ENCODE results near the gene MRPL24. TPM values are rescaled to one million over a fixed set of nuclear protein-coding genes. Genes with fewer than 3 reads are reported as not detected.

MRPL24 gene
- total RNA-seq, 1 experiment from 2014 or later: 152 TPM

- DNase-seq (ENCODE audit: low read depth, low spot score): no peak
- in situ Hi-C loops (cut with HindIII; ENCODE audit: low pct_unique_long_range_greater_than_20kb, low sequenced_read_pairs): no loop called here
These were observed 35.5 kb downstream of the MRPL24 start, which contains the start of gene CRABP2 for GRCh38 chr1:156705321-156705917. Gene CRABP2 (minus strand): TSS chr1:156705583. CDS start chr1:156705446, 137 bp downstream.

- in situ Hi-C loops (cut with HindIII; ENCODE audit: low pct_unique_long_range_greater_than_20kb, low sequenced_read_pairs): no loop called here
- DNase-seq (ENCODE audit: low read depth, low spot score): no peak
These were observed 36.0 kb downstream of the MRPL24 start for GRCh38 chr1:156704930-156705320.

- no peak for DNase-seq (ENCODE audit: low read depth, low spot score)
- in situ Hi-C loops (cut with HindIII; ENCODE audit: low pct_unique_long_range_greater_than_20kb, low sequenced_read_pairs): no loop called here
These were observed 36.6 kb downstream of the MRPL24 start for GRCh38 chr1:156704166-156704711.

- no peak for DNase-seq (ENCODE audit: low read depth, low spot score)
- in situ Hi-C loops (cut with HindIII; ENCODE audit: low pct_unique_long_range_greater_than_20kb, low sequenced_read_pairs): no loop called here
These were observed 37.1 kb downstream of the MRPL24 start for GRCh38 chr1:156703741-156704140.

GRCh38 chr1:156703336-156703735 is 37.6 kb downstream of the MRPL24 start:
- no peak for DNase-seq (ENCODE audit: low read depth, low spot score)

GRCh38 chr1:156700736-156701531 is 40.0 kb downstream of the MRPL24 start:
- no peak for DNase-seq (ENCODE audit: low read depth, low spot score)
- in situ Hi-C loops (cut with HindIII; ENCODE audit: low pct_unique_long_range_greater_than_20kb, low sequenced_read_pairs): no loop called here

More at GRCh38 chr1:156703336-156703735, 37.6 kb downstream of the MRPL24 start:
- in situ Hi-C loops (cut with HindIII; ENCODE audit: low pct_unique_long_range_greater_than_20kb, low sequenced_read_pairs): no loop called here

- DNase-seq (ENCODE audit: low read depth, low spot score): no peak
- in situ Hi-C loops (cut with HindIII; ENCODE audit: low pct_unique_long_range_greater_than_20kb, low sequenced_read_pairs): no loop called here
These were observed 41.9 kb downstream of the MRPL24 start for GRCh38 chr1:156698995-156699394.

- DNase-seq (ENCODE audit: low read depth, low spot score): no peak
- in situ Hi-C loops (cut with HindIII; ENCODE audit: low pct_unique_long_range_greater_than_20kb, low sequenced_read_pairs): no loop called here
These were observed 43.4 kb downstream of the MRPL24 start for GRCh38 chr1:156697481-156697880.

- in situ Hi-C loops (cut with HindIII; ENCODE audit: low pct_unique_long_range_greater_than_20kb, low sequenced_read_pairs): no loop called here
- DNase-seq (ENCODE audit: low read depth, low spot score): no peak
These were observed 44.1 kb downstream of the MRPL24 start for GRCh38 chr1:156696755-156697154.

GRCh38 chr1:156694690-156694962 is 46.3 kb downstream of the MRPL24 start:
- in situ Hi-C loops (cut with HindIII; ENCODE audit: low pct_unique_long_range_greater_than_20kb, low sequenced_read_pairs): no loop called here
- no peak for DNase-seq (ENCODE audit: low read depth, low spot score)

GRCh38 chr1:156693848-156694689 is 46.8 kb downstream of the MRPL24 start:
- DNase-seq (ENCODE audit: low read depth, low spot score): no peak
- in situ Hi-C loops (cut with HindIII; ENCODE audit: low pct_unique_long_range_greater_than_20kb, low sequenced_read_pairs): no loop called here

- in situ Hi-C loops (cut with HindIII; ENCODE audit: low pct_unique_long_range_greater_than_20kb, low sequenced_read_pairs): no loop called here
- no peak for DNase-seq (ENCODE audit: low read depth, low spot score)
These were observed 47.7 kb downstream of the MRPL24 start for GRCh38 chr1:156692925-156693847.

- in situ Hi-C loops (cut with HindIII; ENCODE audit: low pct_unique_long_range_greater_than_20kb, low sequenced_read_pairs): no loop called here
- no peak for DNase-seq (ENCODE audit: low read depth, low spot score)
These were observed 48.4 kb downstream of the MRPL24 start for GRCh38 chr1:156692441-156692924.

- no peak for DNase-seq (ENCODE audit: low read depth, low spot score)
- in situ Hi-C loops (cut with HindIII; ENCODE audit: low pct_unique_long_range_greater_than_20kb, low sequenced_read_pairs): no loop called here
These were observed 49.0 kb downstream of the MRPL24 start for GRCh38 chr1:156691665-156692440.

GRCh38 chr1:156691191-156691590 is 49.7 kb downstream of the MRPL24 start:
- in situ Hi-C loops (cut with HindIII; ENCODE audit: low pct_unique_long_range_greater_than_20kb, low sequenced_read_pairs): no loop called here
- no peak for DNase-seq (ENCODE audit: low read depth, low spot score)

- in situ Hi-C loops (cut with HindIII; ENCODE audit: low pct_unique_long_range_greater_than_20kb, low sequenced_read_pairs): no loop called here
- DNase-seq (ENCODE audit: low read depth, low spot score): no peak
These were observed 50.2 kb downstream of the MRPL24 start for GRCh38 chr1:156690675-156691036.
